ENCODE data around the gene ANTXR2.
"Not testable (repeated sequence)": the region's sequence is repeated elsewhere in the genome, so short reads cannot be mapped to it uniquely, and the experiment has no call there.

ANTXR2 gene

DNA sequence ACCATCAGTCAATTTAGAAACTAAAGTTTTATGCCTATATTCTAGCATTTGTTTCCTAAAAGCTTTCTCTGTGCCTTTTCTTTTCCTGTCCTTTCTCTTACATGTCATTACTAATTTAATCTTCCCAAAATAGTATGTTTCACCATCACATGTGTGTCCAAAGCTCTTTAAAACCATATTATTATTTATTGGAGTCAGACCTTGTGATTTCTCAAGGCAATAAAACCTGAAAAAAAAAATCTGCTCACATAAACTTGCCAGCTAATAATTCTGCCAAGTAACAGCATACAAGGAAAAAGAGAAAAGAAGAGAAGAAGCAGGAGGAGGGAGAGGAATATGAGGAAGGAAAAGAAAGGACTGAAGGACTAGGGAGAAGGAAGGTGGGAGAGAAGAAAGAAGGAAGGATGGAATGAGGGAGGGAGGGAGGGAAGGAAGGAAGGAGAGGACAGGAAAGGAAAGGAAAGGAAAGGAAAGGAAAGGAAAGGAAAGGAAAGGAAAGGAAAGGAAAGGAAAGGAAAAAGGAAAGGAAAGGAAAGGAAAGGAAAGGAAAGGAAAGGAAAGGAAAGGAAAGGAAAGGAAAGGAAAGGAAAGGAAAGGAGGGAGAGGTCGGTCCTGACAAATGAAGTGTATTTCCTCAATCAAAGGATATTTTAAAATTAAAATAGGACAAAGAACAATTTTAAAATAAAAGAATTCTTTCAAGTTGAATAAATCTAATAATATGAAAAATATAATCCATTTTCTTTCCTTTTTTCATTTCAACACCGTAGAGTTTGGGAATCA is 57.4 kb downstream of the ANTXR2 start:
- DNase-seq: no peak

DNA sequence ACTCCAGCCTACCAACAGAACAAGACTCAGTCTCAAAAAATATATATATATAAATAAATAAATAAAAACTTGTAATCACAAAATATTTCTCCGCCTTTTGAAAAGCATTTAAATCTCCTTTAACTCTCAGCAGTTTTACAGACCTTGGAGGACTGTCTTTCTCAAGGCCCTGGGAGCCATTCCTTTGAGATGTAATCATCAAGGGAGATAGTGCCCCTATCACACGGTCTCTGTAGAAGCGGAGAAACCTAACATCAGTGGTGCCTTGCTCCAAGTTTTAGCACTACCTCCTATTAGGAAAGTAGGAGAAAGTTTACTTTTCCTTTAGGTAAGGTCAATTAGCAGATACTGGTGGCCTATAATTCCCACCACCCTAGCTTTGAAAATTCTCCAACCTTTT is 58.5 kb downstream of the ANTXR2 start:
- peak; percentile 38 for DNase-seq

DNA sequence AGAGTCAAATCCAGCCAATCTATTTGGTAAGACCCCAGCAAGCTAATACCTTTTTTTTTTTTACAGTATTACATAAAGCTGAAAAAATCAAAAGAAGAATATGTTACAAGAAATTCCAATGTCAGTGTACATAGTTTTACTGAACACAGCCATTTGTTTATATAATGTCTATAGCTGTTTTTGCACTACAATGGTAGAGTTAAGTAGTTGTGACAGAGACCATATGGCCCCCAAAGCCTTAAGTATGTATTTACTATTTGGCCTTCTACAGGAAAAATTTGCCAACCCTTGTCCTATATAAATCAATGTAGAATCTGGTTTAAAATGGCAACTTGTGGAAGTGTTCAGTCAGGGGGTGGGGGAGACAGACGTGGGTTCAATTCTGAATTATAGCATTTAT is 60.7 kb downstream of the ANTXR2 start:
- DNase-seq: no peak

DNA sequence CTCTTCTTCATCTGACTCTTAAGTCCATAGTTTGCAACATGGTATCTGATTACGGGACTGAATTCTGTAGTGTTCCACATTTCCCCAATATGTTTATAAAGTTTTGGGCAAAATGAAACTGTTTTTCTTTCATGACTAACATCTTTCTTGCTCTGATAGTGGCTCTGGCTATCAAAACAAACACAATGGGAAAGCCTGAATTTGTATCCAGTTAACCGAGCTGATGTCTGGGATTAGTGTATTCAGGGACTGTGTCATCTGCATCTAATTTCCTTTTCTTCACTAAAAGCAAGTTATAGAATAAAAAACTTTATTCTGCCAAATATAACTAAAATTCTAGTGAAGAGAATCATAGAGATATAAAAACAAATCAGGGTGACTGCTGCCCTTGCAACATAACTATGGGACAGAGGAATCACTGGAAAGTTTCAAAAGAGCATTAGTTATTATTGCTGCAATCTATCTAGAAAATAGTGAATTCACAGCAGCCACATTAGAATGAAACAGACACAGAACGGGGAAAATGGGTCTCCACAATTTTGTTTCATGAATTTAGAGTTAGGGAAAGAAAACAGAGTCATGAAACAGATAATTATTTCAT is 61.3 kb downstream of the ANTXR2 start:
- no peak for DNase-seq

DNA sequence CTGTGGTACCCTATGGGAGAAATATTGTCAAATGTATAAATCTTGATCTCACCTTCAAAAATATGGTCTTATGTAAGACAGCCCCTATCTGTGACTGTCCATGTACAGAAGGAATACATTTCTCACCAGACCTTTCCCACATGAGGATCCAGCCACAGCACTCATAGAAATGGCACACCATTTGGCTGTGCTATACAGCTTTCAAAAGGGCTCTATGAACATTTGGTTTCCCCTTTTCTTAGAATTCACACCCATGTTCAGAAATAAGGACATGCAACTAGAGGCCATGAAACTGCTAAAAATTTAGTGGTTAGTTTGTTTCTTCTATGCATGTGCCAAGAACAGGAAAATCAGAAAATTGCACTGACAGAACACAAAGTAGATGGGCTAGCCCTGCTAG is 62.7 kb downstream of the ANTXR2 start:
- DNase-seq: no peak

DNA sequence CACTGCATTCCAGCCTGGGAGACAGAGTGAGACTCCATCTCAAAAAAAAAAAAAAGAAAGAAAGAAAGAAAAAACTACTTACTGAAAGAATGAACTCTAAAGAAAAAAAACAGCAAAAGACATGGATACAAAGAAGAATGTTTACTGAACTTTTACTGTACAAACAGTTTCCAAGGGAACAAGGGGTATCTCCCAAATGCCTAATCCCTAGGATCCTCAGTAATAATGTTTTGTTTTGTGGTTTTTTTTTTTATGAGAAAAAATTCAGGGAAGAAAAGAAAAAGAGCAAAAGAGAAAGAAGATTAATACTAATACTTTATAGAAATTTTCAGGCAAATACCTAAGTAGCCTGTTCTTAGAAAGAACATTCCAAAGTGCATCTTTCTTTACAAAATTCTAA is 63.2 kb downstream of the ANTXR2 start:
- DNase-seq: no peak

DNA sequence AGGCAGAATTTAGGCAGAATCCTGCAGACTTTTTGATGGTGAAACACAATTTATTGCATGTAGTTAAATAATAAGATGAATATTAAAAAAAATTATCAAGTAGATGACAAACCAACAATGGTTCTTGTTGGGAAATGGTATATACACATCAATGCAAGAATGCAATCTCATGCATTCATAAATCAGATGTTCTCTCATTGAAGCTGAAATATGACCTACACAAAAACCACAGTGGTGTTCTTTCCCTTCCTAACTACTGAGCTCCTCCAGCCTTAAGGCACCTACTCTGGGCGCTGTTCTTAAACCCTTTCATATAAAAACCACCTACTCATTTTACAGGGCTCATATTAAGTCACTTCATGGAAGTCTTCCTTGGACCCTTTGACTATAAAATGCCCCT is 64.1 kb downstream of the ANTXR2 start:
- no peak for DNase-seq

DNA sequence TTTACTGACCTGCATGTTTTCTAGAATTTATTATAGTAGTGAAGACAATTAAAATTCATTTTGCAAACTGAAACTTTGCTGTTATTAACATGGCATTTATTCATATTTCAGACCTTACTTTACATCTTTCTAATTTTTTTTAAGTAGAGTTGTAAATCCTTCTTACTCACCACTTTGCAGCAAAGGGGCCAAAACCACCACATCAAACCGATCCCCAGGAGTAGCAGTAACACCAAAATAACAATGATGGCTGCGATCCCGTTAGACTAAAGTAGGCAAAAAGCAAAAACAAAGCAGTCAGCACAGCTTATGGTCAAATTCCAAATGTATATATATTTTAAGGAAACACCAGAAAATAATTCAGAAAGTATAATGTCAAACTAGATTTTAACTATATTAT is 64.7 kb downstream of the ANTXR2 start:
- DNase-seq: no peak

DNA sequence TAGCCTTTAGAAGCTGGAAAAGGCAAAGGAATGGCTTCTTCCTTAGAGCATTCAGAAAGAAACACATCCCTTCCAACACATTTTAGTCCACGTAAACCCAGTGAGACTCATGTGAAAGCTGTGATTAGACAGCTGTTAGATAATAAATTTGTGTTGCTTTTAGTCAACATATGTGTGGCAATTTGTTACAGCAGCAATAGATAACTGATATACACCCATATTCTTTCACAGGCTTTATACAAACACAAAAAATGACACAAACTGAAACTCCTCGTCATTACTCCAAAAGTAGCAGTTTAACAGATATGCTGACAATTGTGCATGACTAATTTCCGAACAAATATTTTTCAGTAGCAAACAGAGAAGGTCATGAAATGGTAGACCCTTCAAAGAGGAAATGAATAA is 65.3 kb downstream of the ANTXR2 start:
- no peak for DNase-seq

DNA sequence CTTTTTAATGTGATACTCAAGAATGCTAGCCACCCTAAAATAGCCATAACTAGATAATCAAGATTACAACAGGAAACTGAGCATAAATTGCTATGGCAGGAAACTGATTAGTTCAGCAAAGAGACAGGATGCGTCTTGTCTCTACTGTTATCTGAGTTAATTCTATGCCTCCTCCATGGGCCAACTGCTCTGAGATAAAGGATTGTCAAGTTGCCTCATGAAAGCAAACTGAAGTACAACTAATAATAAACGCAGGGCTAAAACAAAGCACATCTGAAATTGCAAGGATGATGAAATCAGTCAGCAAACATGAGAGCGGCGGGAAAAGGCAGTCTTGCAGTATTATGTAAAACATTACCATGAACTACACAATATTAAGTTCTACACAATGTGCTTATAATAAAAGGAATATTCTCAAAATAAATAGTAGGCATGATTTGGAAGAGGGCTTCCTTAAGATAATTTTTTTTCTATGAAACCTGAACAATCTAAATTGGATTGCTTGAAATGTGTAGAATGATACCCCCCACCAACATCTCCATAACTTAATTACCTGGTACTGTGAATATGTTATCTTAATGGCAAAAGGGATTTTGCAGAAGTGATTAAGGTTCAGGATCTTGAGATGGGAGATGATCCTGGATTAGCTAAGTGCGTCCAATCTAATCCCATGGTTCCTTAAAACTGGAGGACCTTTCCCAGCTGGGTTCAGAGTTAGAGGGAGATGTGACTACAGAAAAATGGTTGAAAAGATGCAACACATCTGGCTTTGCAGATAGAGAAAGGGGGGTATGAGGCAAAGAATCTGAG is 65.9 kb downstream of the ANTXR2 start:
- no peak for DNase-seq

DNA sequence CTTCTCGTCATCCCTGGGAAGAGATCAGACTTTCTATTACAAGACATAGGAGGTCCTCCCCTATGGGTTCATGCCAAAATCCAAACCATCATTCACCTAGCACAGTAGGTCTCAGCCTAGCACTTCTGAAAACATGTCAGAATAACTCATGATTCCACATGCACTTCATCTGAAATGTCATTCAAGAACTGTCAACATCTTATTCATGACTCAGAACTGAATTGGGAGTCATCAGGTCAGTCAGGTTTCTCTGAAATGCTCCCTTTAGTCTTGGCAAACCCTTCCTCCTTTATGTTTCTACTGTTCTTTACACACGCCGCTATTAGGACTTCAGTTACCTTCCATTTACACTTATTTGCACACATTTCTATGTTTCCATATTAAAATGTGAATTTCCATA is 67.2 kb downstream of the ANTXR2 start:
- no peak for DNase-seq

DNA sequence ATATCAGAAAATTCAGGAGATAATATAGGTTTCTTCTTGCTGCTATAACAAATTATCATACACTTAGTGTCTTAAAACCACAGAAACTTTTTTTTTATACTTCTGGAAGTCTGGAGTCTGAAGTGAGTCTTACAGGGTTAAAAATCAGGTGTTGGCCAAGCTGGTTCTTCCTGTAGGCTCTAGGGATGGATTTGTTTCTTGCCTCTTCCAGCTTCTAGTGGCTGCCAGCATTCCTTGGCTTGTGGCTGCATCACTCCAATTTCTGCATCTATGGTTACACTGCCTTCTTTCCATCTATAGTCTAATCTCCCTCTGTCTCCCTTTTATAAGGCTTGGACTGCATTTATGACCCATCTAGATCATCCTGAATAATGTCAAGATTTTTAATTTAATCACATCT is 68.7 kb downstream of the ANTXR2 start:
- no peak for DNase-seq

DNA sequence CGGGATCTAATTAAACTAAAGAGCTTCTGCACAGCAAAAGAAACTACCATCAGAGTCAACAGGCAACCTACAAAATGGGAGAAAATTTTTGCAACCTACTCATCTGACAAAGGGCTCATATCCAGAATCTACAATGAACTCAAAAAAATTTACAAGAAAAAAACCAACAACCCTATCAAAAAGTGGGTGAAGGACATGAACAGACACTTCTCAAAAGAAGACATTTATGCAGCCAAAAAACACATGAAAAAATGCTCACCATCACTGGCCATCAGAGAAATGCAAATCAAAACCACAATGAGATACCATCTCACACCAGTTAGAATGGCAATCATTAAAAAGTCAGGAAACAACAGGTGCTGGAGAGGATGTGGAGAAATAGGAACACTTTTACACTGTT is 70.5 kb downstream of the ANTXR2 start:
- not testable (repeated sequence) for DNase-seq

DNA sequence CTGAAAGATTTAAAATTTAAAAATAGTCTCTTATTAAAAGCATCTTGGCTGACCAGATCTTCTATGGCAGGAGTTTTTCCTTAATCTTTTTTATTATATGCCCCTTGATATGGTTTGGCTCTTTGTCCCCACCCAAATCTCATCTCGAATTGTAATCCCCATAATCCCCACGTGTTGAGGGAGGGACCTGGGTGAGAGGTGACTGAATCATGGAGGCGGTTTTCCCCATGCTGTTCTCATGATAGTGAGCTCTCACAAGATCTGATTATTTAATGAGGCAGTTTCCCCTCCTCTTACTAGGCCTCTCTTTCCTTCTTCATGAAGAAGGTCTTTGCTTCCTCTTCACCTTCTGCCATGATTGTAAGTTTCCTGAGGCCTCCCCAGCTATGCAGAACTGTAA is 74.0 kb downstream of the ANTXR2 start:
- DNase-seq: not testable (repeated sequence)

DNA sequence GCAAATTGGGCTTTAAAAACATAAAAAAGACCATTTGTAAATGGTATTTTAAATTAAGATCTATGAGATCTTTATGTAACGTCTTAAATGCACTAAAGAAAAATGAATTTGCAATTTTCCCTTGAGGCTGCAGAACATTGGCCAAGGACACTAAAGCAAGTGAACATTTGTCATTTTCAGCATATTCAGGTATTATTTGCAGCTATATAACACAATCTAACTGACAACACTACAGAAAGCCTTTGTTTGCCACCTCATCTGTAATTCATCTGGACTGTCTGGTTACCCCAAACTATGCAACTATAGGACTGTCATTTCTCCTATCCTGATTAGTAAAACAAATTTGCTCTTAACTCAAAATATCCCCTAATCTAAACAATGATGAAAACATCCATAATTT is 74.8 kb downstream of the ANTXR2 start:
- no peak for DNase-seq

DNA sequence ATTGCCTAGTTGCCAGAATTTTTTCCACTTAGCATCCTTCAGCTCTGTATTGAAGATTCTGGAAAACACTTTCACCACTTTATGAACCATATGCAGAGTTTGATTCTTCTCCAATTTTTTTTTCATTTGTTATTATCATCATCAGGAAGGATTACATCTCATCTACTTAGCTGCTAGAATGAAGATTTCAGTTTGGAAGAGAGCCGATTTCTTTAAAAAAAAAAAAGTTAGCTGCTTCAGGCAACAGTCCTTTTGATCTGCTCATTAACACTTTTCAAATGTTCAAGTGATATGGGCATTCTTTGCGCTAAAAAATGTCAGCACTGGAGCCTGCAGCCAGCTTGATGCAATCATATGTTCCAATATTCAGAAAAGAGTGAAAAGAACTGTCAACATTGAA is 76.2 kb downstream of the ANTXR2 start:
- no peak for DNase-seq

DNA sequence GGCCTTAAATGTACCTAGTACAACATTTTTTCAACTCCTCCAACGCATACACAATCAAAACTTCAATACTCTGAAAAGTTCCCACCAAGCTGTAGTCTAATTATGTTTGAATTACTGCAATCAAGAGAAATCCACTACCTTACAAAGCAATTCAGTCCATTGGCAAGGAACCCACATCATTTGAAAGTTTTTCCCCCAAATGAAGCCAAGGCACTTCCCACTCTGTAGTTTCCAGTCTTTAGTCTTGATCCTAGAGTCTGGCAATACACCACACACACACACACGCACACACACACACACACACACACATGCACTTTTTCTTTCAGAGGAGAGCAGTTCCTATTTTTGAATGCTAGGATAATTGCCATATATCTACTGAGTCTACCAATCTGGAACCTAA is 79.6 kb downstream of the ANTXR2 start:
- DNase-seq: no peak

DNA sequence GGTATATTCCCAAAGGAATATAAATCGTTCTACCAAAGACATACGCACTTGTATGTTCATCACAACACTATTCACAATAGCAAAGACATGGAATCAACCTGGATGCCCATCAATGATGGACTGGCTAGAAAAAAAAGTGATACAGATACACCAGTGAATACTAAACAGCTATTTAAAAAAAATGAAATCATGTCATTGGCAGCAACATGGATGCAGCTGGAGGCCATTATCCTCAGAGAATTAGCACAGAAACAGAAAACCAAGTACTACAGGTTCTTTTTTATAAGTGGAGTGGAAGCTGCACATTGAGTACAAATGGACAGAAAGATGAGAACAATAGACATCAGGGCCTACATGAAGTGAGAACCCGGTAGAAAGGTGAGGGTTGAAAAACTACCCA is 81.4 kb downstream of the ANTXR2 start:
- DNase-seq: no peak

DNA sequence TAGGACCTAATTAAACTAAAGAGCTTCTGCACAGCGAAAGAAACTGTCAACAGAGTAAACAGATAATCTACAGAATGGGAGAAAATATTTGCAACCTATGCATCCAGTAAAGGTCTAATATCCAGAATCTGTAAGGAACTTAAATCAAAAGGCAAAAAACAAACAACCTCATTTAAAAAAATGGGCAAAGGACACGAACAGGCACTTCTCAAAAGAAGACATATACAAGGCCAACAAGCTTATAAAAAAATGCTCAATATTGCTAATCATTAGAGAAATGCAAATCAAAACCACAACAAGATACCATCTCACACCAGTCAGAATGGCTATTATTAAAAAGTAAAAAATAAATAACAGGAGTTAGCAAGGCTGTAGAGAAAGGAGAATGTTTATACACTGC is 81.9 kb downstream of the ANTXR2 start:
- DNase-seq: not testable (repeated sequence)

DNA sequence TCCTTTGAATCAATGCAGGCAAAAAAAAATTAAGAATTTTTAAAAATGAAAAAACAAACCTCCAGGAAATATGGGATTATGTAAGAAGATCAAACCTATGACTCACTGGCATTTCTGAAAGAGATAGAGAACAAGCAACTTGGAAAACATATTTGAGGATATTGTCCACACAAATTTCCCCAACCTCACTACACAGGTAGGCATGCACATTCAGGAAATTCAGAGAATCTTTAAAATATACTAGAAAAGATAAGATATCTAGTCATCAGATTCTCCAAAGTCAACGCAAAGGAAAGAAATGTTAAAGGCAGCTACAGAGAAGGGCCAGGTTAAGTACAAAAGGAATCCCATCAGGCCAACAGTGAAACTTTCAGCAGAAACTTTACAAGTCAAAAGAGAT is 85.6 kb downstream of the ANTXR2 start:
- DNase-seq: no peak

DNA sequence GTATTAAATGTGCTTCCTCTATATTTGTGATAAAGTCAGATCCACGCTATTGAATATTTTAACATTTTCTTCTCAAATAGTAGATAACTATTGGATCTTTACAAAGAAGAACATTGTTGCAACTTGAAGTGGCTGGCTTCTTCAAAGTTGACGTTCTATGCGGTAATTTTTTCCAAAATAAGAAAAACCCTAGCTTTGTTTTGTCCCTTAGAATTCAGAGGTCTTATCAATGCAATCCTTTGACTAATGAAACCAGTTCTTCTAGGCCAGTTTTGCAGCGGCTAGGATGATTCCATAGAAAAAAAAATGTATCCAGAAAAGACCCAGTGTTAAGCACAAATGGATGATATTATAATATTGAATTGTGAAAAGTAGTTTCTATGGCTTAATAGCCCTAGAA is 89.6 kb downstream of the ANTXR2 start:
- no peak for DNase-seq

DNA sequence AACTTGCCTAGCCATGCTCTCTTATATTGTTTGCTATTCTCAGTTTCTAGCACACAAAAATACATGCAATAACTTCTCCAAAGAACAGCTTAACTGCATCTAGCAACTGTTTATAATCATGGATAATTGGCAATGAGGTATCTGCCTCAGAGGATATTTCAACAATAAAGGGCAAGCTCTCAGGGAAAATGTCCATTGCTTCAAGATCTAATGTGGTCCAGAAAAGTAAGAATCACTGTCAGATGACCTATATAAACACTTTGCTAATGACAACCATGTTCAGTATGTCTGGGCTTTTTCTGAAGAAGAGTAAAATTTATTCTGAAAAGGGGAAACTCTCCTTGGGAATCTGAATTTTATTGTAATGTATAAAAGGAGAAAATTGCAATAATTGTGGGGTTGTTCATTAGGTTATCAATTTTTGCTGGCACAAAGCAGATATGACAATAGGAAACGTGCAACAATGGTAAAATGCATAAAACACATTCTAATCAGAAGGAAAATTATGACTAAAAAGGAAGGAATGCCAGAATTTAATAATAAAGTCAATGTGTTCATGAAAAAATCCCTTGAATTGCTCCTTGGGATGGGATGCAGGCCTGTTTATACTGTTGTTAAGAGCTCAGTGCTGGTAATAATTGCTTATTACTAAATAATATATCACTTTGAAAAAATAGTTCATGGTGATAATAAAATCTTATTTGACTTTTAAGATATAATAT is 90.3 kb downstream of the ANTXR2 start:
- no peak for DNase-seq

DNA sequence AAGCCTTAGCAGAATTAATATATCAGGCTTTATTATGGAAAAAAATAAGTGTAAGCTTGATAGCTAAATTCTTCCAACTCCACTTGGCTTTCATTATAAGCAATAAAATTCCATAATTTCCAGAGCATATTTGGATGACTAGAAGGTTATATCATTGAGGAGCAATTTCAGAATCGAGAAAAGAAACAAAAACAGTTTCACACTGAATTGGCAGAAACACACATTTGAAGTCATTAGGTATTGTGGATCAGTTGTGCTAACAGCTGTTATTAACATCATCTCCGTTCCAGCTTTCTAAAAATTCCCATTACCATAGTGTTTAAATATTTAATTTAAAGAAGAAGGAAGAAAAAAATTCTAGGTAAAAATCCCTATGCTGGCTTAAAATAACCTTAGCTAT is 92.6 kb downstream of the ANTXR2 start:
- DNase-seq: no peak

Measured in islet precursor cell (in vitro differentiated cells).